Tibial artery (tissue), 4 donors: ENCODE measurements around the gene NPAS3.

Source experiments
- DNase-seq, 2 donors: peaks; one replicate each; pipeline ENCODE4 v3.0.0-alpha.2; 2019
- H3K27ac ChIP-seq, 2 donors: fragments of 200-600 bp; sonication (generic) in 1 of 2; 1 replicate in 1 of 2; 2 replicates in 1 of 2; pipeline ENCODE4 v1.5.1; 2018 to 2019; ENCODE audit warnings: mild to moderate bottlenecking in 1 of 2
- H3K27me3 ChIP-seq, 2 donors: fragments of 200-600 bp; sonication (generic) in 1 of 2; one replicate each; pipeline versions ENCODE4 v1.5.1 to v1.6.0; 2016 to 2019
- H3K36me3 ChIP-seq, 3 donors: fragments of 200-600 bp; sonication (generic) in 2 of 3; one replicate each; pipeline ENCODE4 v1.5.1; 2016 to 2019; ENCODE audit warnings: mild to moderate bottlenecking in 2 of 3
- H3K4me1 ChIP-seq, 4 donors: fragments of 200-600 bp; sonication (generic) in 2 of 4; 1 replicate in 3 of 4; 2 replicates in 1 of 4; pipeline ENCODE4 v1.5.1; 2016 to 2019
- H3K4me3 ChIP-seq, 2 donors: fragments of 200-600 bp; sonication (generic) in 1 of 2; 1 replicate in 1 of 2; 2 replicates in 1 of 2; pipeline ENCODE4 v1.5.1; 2018 to 2019; ENCODE audit warnings: mild to moderate bottlenecking in 2 of 2
- H3K9me3 ChIP-seq, 3 donors: fragments of 200-600 bp; sonication (generic) in 1 of 3; one replicate each; pipeline ENCODE4 v1.5.1; 2016 to 2019
- intact Hi-C: fragments of 100-400 bp; cut with DNase I; formaldehyde crosslinking; loops from one replicate; pipeline ENCODE4 v1.15.0; 2023; ENCODE audit warnings: low total_unique reads
- TF ChIP-seq, protein P1 (sequence below), 2 experiments: fragments of 200-600 bp in 1 of 2; fragments of 450-650 bp in 1 of 2; IDR thresholded peaks; one replicate each; pipeline ENCODE4 v1.5.1; 2017 to 2019; ENCODE audit warnings: antibody characterized with exemption in 2 of 2, mild to moderate bottlenecking in 1 of 2, moderate library complexity in 1 of 2

The NPAS3 gene

DNA sequence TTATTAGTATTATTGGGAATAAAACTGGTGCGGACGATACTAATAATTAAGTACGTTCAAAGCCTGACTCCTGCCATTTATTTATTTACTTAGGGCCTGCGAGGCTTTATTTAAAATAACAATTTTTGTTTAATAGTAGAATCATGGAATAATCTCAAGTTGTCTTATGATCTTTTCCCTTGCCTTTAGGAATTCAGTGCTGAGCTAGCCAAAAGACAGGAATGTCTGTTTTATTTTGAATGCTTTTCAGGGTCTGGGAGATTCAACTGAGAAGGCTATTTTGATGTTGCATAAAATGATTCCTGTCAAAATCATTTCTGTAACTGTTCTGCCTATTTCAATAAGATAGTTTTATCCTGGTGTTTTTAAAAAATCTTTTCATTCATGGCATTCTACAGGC, 522.4 kb downstream of the NPAS3 start:
- intact Hi-C loops, result no loop called here
- no peaks in the 10 kb centered on the region for H3K9me3 ChIP-seq

DNA sequence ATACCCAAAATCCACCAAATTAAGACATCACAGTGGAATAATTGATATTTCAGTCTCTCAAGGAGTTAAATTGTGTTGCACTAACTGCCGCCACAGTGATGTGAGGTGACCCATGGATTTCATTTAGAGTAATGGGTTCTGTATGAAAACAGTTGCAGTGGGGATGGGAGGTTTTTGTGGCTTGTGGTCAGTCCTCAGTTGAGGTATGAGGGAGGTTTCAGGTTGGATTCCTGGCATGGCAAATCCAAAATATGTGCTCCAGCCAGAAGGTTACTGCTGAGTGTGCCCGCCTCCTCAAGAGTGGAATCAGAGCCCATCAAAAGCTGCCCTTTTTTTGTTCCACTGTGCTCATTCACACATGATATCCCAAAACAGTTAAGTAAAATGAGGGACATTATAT, 525.1 kb downstream of the NPAS3 start:
- no peak overlapping the region for H3K27ac ChIP-seq
- no peak for DNase-seq
- no peak overlapping the region for H3K4me3 ChIP-seq
- H3K9me3 ChIP-seq, result no peaks in the 10 kb centered on the region
- H3K36me3 ChIP-seq, result no peaks in the 10 kb centered on the region
- H3K27me3 ChIP-seq, result no peaks in the 10 kb centered on the region
- intact Hi-C loops, result no loop called here
- H3K4me1 ChIP-seq, result peaks cover 0 to 27% (median 2%) of the 10 kb centered on the region in 4 donors
- TF ChIP-seq, protein P1, sequence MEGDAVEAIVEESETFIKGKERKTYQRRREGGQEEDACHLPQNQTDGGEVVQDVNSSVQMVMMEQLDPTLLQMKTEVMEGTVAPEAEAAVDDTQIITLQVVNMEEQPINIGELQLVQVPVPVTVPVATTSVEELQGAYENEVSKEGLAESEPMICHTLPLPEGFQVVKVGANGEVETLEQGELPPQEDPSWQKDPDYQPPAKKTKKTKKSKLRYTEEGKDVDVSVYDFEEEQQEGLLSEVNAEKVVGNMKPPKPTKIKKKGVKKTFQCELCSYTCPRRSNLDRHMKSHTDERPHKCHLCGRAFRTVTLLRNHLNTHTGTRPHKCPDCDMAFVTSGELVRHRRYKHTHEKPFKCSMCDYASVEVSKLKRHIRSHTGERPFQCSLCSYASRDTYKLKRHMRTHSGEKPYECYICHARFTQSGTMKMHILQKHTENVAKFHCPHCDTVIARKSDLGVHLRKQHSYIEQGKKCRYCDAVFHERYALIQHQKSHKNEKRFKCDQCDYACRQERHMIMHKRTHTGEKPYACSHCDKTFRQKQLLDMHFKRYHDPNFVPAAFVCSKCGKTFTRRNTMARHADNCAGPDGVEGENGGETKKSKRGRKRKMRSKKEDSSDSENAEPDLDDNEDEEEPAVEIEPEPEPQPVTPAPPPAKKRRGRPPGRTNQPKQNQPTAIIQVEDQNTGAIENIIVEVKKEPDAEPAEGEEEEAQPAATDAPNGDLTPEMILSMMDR (IDR thresholded peaks at IDR 0.05), result no peak

More for the DNA sequence above, 522.4 kb downstream of the NPAS3 start:
- no peak for DNase-seq
- H3K4me3 ChIP-seq, result no peak overlapping the region
- peak overlapping the region in 1 of 2 donors; percentile 43 for H3K27ac ChIP-seq
- no peaks in the 10 kb centered on the region for H3K36me3 ChIP-seq
- peaks cover 0 to 27% (median 2%) of the 10 kb centered on the region in 4 donors for H3K4me1 ChIP-seq
- TF ChIP-seq, protein P1 (IDR thresholded peaks at IDR 0.05), result no peak
- no peaks in the 10 kb centered on the region for H3K27me3 ChIP-seq

DNA sequence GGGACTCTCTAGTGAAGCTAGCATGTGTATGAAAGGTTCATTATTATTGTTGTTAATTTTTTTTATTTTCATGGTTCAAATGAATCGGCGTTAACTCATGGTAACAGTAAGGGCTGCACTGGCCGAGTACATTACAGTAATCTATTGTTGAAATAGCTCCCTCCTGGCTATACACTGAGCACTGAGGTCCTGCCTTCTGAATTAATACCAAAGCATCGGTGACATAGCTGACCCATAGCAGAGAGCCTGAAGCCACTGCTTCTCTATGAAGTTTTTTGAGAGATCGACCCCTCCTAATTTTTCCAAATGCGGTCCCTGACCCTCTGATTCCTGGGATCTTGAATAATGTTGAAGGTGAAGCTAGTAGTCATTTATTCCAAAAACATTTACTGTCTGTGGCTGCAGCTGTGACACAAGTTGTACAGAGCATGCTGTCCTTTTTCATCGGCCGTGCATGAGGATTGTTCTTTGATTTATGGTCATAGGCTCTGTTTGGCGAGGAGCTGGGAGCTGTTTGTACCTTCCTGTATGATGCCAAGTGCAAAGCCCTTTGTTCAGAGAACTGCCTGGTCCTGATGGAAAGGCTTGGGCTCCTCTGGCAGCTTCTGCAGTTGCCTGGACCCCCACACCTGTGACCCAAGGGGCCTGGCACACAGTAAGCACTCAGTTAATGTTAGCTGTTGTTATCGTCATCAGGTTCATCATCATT, 525.7 kb downstream of the NPAS3 start:
- TF ChIP-seq, protein P1 (IDR thresholded peaks at IDR 0.05), result no peak
- intact Hi-C loops, result no loop called here
- Histone ChIP-seq H3K36me3 (no peaks in the 10 kb centered on the region), H3K27me3 (no peaks in the 10 kb centered on the region), H3K4me3 (no peak overlapping the region), H3K27ac (no peak overlapping the region), H3K9me3 (no peaks in the 10 kb centered on the region), H3K4me1 (peaks cover 0 to 22% (median 2%) of the 10 kb centered on the region in 4 donors)
- DNase-seq, result no peak

DNA sequence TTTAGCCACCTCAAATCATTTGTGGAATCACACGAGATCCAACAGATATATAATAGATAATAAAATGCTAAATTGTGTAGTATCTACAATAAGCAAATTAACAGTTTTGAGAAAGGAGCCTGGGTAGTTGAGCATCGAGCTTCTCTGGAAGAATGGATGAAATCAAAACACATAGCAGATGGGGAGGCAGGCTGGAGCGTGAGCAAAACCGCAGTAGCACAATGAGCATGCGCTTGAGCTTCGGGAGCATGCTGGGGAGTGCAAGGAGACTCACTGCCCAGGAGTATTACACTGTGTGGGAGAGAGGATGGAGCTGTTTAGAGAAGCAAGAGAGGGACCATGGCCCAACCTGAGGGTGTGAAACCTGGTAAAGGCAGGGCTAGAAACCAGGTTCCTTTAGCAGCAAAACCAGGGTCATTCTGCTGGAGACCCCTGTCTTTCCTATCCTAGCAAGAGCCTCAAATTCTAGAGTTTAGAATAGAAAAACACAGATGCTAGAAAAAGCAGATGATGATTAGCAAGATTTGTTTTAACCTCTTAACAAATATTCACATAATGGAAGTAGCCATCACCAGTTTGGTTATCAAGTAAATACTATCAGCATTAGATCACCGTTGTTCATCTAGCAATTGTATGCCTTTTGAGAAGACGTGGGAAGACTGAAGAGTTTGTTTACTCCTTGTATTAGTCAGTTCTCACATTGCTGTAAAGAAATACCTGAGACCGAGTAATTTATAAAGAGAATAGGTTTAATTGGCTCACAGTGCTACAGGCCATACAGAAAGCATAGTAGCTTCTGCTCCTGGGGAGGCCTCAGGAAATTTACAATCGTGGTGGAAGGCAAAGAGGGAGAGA, 527.4 kb downstream of the NPAS3 start:
- no peaks in the 10 kb centered on the region for H3K36me3 ChIP-seq
- H3K27me3 ChIP-seq, result no peaks in the 10 kb centered on the region
- no peak overlapping the region for H3K27ac ChIP-seq
- no peaks in the 10 kb centered on the region for H3K9me3 ChIP-seq
- TF ChIP-seq, protein P1 (IDR thresholded peaks at IDR 0.05), result no peak
- DNase-seq, result no peak
- H3K4me1 ChIP-seq, result peaks cover 0 to 5% (median 0%) of the 10 kb centered on the region in 4 donors
- intact Hi-C loops, result no loop called here
- no peak overlapping the region for H3K4me3 ChIP-seq

DNA sequence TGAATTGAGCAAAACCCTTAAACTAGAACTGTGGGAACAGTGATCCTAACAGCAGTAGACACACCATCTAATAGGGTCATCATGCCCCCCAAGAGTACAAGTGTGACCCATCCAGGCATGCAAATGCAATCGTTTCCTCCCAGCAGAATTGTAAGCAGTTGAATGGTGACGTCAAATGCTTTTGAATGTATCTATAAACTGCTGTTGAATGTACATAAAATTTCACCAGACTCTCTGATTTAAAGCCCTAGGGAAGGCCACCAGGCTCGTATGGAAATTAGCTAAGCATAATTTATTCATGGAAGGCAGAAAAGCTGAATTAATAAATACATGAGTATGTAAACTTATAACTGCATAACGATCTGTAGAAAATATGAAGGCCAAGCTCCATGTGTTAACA, 529.3 kb downstream of the NPAS3 start:
- Histone ChIP-seq H3K4me1 (no peaks in the 10 kb centered on the region), H3K27ac (no peak overlapping the region), H3K36me3 (no peaks in the 10 kb centered on the region), H3K9me3 (no peaks in the 10 kb centered on the region), H3K4me3 (no peak overlapping the region), H3K27me3 (no peaks in the 10 kb centered on the region)
- TF ChIP-seq, protein P1 (IDR thresholded peaks at IDR 0.05), result no peak
- no peak for DNase-seq
- intact Hi-C loops, result no loop called here
